ENCODE results near the gene BCL7A.

- TF ChIP-seq CTCF (IDR thresholded peaks at IDR 0.05): no peak
- no peak for TF ChIP-seq POLR2A (IDR thresholded peaks at IDR 0.05)
Observed at GRCh38 chr12:122081697-122082221, 60.1 kb downstream of the BCL7A start.
